ENCODE results near the gene ARPP19.
"Not testable (repeated sequence)": the region's sequence is repeated elsewhere in the genome, so short reads cannot be mapped to it uniquely, and the experiment has no call there.

ARPP19 gene

DNA sequence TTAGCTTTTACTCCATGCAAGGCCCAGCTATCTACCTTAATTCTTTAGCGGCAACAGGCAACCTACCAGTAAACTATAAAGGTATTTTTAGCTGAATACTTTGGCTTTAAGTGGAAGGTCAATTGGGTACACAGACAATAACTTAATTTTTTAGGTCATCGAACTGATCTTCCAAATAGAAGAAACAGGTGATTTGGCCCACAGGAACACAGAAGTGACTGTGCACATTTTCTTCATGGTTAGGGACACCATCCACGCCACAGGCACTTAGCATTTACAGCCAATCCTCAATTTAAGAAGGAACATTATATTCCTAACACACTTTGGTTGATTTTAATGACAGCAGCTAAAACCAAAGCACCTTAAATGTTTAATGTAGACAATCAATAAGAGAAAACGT lies 1.9 kb downstream of the ARPP19 start:
- peaks cover 12% of the 10 kb centered on the region for H3K4me1 ChIP-seq (ENCODE audit: control insufficient read depth, low read depth, low read length)
- H3K9me3 ChIP-seq (ENCODE audit: control insufficient read depth, low read depth, low read length) = no peaks in the 10 kb centered on the region
- no peak overlapping the region for H3K27ac ChIP-seq (ENCODE audit: low read length)
- peak overlapping the region; percentile 95 for H3K9ac ChIP-seq (ENCODE audit: low read length)
- no peaks in the 10 kb centered on the region for H3K36me3 ChIP-seq (ENCODE audit: control insufficient read depth, low read depth, low read length)
- H3K27me3 ChIP-seq (ENCODE audit: control insufficient read depth, insufficient read depth, low read length) = no peaks in the 10 kb centered on the region
- H3K4me3 ChIP-seq (ENCODE audit: low read length) = peak overlapping the region; percentile 86

DNA sequence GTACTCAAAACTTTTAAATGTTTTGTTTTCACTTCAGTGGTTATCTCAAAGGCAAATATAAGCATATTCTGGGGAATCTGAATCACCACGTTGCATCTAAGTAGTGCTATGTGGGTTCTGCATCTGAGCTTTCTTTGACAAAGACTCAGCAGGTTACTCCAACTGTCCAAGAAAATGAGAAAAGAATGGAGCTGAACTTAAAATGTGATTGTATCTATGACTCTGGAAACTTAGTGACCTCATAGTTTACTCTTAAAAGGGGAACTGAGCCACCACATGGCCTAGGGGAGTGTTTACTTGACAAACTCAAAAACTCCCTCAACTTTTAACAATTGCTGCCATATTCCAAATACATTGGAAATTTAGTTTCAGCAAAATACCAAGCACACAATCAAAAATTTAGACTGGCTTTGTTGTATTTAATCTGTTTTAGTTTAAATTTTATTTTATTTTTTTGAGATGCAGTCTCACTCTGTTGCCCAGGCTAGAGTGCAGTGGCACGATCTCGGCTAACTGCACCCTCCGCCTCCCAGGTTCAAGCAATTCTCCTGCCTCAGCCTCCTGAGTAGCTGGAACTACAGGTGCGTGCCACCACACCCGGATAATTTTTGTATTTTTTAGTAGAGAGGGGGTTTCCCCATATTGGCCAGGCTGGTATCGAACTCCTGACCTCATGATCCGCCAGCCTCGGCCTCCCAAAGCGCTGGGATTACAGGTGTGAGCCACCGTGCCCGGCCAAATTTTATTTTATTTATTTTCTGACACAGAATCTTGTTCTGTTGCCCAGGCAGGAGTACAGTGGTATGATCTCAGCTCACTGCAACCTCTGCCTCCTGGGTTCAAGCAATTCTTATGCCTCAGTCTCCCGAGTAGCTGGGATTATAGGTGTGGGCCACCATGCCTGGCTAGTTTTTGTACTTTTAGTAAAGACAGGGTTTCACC lies 3.1 kb downstream of the ARPP19 start:
- H3K27me3 ChIP-seq (ENCODE audit: control insufficient read depth, insufficient read depth, low read length); H3K4me3 ChIP-seq (ENCODE audit: low read length): not testable (repeated sequence)

DNA sequence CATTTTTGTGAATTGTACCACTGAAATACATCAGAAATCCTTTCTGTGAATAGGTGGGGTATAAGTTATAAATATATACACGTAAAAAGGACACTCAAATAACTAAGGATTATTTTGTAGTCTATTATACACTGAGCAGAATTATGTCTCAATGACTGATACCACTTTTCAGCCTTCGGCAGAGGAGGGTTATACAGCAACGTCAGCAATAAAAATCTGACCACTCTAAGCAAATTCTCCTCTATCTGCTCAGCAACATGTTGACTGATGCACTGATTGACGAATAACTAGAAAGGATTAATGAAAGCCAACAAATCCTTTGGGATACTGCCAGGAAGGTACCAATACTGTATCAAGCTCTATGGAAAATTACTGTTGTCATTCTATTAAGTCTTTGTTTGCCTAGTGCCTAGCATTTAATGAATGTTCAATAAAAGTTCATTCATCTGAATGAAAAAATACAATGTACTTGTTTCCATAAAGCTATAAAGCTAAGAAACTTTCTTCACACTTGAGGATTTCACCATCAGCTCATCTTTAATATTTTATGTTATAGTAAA lies 5.2 kb downstream of the ARPP19 start:
- Histone ChIP-seq H3K4me3 (ENCODE audit: low read length) (no peak overlapping the region), H3K9me3 (ENCODE audit: control insufficient read depth, low read depth, low read length) (no peaks in the 10 kb centered on the region), H3K36me3 (ENCODE audit: control insufficient read depth, low read depth, low read length) (peaks cover 10% of the 10 kb centered on the region), H3K27me3 (ENCODE audit: control insufficient read depth, insufficient read depth, low read length) (no peaks in the 10 kb centered on the region), H3K4me1 (ENCODE audit: control insufficient read depth, low read depth, low read length) (peaks cover 12% of the 10 kb centered on the region), H3K9ac (ENCODE audit: low read length) (no peak overlapping the region), H3K27ac (ENCODE audit: low read length) (no peak overlapping the region)

More for the DNA sequence above, 3.1 kb downstream of the ARPP19 start:
- peaks cover 12% of the 10 kb centered on the region for H3K4me1 ChIP-seq (ENCODE audit: control insufficient read depth, low read depth, low read length)
- H3K36me3 ChIP-seq (ENCODE audit: control insufficient read depth, low read depth, low read length); H3K9ac ChIP-seq (ENCODE audit: low read length); H3K9me3 ChIP-seq (ENCODE audit: control insufficient read depth, low read depth, low read length); H3K27ac ChIP-seq (ENCODE audit: low read length): not testable (repeated sequence)

DNA sequence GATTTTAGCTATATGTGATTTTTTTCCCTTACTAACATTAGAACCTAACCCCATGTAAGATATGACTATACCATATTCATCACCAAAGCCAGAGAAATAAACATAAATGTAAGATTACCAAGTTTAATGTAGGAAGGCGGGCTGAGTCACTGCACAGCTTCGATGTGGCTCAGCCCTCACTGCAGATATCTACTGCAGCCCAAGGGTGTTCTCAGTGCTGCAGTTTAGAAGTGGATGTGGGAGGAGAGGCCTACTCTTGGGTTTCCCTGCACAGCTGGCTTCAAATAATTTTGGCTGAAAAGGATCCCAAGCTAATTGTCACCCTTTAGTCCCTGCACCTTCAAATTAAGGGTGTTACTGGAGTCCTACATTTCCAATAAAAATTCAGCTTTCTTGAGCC lies 9.3 kb downstream of the ARPP19 start:
- H3K9ac ChIP-seq (ENCODE audit: low read length) = no peak overlapping the region
- H3K27me3 ChIP-seq (ENCODE audit: control insufficient read depth, insufficient read depth, low read length) = no peaks in the 10 kb centered on the region
- no peak overlapping the region for H3K27ac ChIP-seq (ENCODE audit: low read length)
- H3K4me1 ChIP-seq (ENCODE audit: control insufficient read depth, low read depth, low read length) = no peaks in the 10 kb centered on the region
- peaks cover 37% of the 10 kb centered on the region for H3K36me3 ChIP-seq (ENCODE audit: control insufficient read depth, low read depth, low read length)
- H3K4me3 ChIP-seq (ENCODE audit: low read length) = no peak overlapping the region
- H3K9me3 ChIP-seq (ENCODE audit: control insufficient read depth, low read depth, low read length) = no peaks in the 10 kb centered on the region

DNA sequence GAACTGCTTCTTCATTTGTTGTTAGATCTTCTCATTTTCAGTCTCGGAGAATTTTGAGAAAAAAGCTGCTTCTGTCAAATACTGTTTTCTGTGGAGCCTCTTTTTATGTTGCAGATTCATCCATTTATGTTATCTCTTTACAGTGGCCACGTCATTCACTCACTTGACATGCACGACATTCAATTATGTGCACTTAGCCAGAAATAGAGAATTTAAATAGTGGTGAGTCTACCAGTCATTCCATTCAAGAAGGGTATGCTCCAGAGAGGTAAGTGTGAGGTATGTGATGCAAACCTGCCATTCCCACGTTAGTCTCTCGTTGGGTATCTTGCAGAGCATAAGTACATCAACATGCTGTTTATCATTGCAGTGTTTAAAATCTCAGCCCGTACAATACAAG lies 9.8 kb downstream of the ARPP19 start:
- Histone ChIP-seq H3K27me3 (ENCODE audit: control insufficient read depth, insufficient read depth, low read length) (no peaks in the 10 kb centered on the region), H3K9me3 (ENCODE audit: control insufficient read depth, low read depth, low read length) (no peaks in the 10 kb centered on the region), H3K27ac (ENCODE audit: low read length) (no peak overlapping the region), H3K4me3 (ENCODE audit: low read length) (no peak overlapping the region), H3K9ac (ENCODE audit: low read length) (no peak overlapping the region), H3K36me3 (ENCODE audit: control insufficient read depth, low read depth, low read length) (peaks cover 40% of the 10 kb centered on the region), H3K4me1 (ENCODE audit: control insufficient read depth, low read depth, low read length) (no peaks in the 10 kb centered on the region)

DNA sequence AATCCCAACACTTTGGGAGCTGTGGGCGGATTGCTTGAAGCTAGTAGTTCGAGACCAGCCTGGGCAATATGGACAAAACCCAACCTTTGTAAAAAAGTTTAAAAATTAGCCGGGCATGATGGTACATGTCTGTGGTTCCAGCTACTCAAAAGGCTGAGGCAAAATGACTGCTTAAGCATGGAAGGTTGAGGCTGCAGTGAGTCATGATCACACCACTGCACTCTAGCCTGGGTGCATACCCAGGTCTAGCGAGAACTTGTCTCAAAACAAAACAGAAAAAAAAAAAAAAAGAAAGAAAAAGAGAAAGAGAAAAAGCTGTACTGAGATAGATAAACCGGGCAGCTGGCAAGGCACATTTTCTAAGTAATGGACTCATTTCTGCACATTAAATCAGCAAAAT lies 10.6 kb downstream of the ARPP19 start:
- Histone ChIP-seq H3K4me1 (ENCODE audit: control insufficient read depth, low read depth, low read length) (no peaks in the 10 kb centered on the region), H3K36me3 (ENCODE audit: control insufficient read depth, low read depth, low read length) (peaks cover 43% of the 10 kb centered on the region), H3K27me3 (ENCODE audit: control insufficient read depth, insufficient read depth, low read length) (no peaks in the 10 kb centered on the region), H3K27ac (ENCODE audit: low read length) (no peak overlapping the region), H3K9me3 (ENCODE audit: control insufficient read depth, low read depth, low read length) (no peaks in the 10 kb centered on the region), H3K9ac (ENCODE audit: low read length) (no peak overlapping the region), H3K4me3 (ENCODE audit: low read length) (no peak overlapping the region)

DNA sequence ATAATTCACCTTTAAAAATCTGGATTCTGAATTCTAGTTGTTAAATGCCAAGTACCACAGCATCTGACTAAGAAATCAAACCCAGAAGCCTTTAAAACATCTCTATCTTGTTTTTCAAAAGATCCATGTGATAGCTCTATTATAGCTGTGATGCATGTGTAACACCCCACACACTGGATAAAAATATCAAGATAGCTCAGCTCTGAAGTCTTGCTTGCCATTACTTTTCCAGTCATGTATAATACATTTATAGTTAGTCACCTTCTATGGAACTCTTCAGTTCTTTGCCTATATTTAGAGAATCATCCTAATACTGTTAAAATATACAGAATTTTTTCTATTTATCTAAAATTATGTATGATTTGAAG lies 11.6 kb downstream of the ARPP19 start:
- H3K27me3 ChIP-seq (ENCODE audit: control insufficient read depth, insufficient read depth, low read length) = no peaks in the 10 kb centered on the region
- H3K36me3 ChIP-seq (ENCODE audit: control insufficient read depth, low read depth, low read length) = peaks cover 43% of the 10 kb centered on the region
- H3K4me1 ChIP-seq (ENCODE audit: control insufficient read depth, low read depth, low read length) = no peaks in the 10 kb centered on the region
- no peak overlapping the region for H3K9ac ChIP-seq (ENCODE audit: low read length)
- no peak overlapping the region for H3K4me3 ChIP-seq (ENCODE audit: low read length)
- no peaks in the 10 kb centered on the region for H3K9me3 ChIP-seq (ENCODE audit: control insufficient read depth, low read depth, low read length)
- no peak overlapping the region for H3K27ac ChIP-seq (ENCODE audit: low read length)

DNA sequence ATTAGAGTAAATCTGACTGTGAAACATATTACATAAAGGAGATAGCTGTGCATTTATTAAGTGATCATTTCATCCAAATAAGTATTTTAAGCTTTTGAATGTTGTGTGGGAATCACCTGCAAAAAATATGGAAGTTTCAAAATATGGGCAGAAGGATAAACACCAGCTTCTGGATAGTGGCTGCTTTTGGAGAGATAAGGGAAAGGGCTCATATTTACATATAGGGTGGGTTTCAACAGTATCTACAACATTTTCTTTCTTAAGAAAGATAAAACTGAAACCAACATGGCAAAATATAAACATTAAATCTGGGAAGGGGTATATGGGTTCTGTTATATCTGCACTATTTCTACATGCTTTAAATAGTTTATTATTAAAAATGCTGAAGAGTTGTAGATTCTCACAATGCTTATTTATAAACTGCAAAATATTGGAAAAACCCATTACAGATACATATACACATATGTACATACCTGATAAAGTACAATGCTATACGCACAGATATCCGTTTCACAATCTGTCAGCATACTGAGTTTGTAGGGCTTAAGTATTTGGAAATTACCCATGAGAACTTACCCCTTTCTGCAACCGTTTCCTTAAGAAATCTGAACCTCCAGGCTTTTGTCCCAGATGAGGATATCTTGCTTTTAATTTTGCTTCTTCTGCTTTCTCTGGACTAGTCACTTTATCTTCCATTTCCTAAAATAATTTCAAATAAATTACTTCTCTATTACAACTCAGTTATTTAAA lies 12.1 kb downstream of the ARPP19 start:
- no peaks in the 10 kb centered on the region for H3K9me3 ChIP-seq (ENCODE audit: control insufficient read depth, low read depth, low read length)
- no peak overlapping the region for H3K27ac ChIP-seq (ENCODE audit: low read length)
- no peaks in the 10 kb centered on the region for H3K27me3 ChIP-seq (ENCODE audit: control insufficient read depth, insufficient read depth, low read length)
- no peak overlapping the region for H3K9ac ChIP-seq (ENCODE audit: low read length)
- no peak overlapping the region for H3K4me3 ChIP-seq (ENCODE audit: low read length)
- no peaks in the 10 kb centered on the region for H3K4me1 ChIP-seq (ENCODE audit: control insufficient read depth, low read depth, low read length)
- peaks cover 48% of the 10 kb centered on the region for H3K36me3 ChIP-seq (ENCODE audit: control insufficient read depth, low read depth, low read length)

DNA sequence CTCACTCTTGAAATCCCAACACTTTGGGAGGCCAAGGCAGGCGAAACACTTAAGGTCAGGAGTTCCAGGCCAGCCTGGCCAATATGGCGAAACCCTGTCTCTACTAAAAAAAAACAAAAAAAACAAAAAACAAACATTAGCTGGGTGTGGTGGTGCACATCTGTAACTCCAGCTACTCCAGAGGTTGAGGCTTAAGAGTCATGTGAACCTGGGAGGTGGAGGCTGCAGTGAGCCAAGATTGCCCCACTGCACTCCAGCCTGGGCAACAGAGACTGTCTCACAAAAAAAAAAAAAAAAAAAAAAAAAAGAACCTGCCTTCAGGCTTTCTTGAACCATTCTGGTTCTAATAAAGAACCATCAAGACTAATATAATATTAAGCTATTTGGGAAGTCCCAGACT lies 16.5 kb downstream of the ARPP19 start:
- H3K4me1 ChIP-seq (ENCODE audit: control insufficient read depth, low read depth, low read length) = no peaks in the 10 kb centered on the region
- no peak overlapping the region for H3K27ac ChIP-seq (ENCODE audit: low read length)
- H3K4me3 ChIP-seq (ENCODE audit: low read length) = no peak overlapping the region
- H3K36me3 ChIP-seq (ENCODE audit: control insufficient read depth, low read depth, low read length) = peaks cover 73% of the 10 kb centered on the region
- H3K9me3 ChIP-seq (ENCODE audit: control insufficient read depth, low read depth, low read length) = no peaks in the 10 kb centered on the region
- H3K27me3 ChIP-seq (ENCODE audit: control insufficient read depth, insufficient read depth, low read length) = no peaks in the 10 kb centered on the region
- no peak overlapping the region for H3K9ac ChIP-seq (ENCODE audit: low read length)

DNA sequence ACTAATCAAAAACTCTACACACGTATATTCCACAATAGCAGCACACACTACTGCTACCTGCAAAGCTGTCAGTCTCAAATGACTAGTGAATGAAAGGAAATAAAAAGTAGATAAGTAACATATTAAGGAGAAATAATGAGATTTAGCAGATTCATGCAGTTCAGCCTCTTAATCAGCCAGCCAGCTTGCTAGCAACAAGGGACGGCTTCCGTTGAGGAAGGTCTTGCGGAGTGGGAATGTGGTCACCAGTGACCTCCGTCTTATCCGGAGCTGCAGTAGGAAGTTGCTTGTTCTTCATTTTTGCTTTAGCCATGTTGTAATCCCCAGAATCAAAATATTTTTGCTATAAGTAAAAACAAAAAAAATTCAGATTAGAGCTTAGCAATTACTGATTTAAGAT lies 17.1 kb downstream of the ARPP19 start:
- H3K36me3 ChIP-seq (ENCODE audit: control insufficient read depth, low read depth, low read length) = peaks cover 71% of the 10 kb centered on the region
- no peaks in the 10 kb centered on the region for H3K27me3 ChIP-seq (ENCODE audit: control insufficient read depth, insufficient read depth, low read length)
- no peaks in the 10 kb centered on the region for H3K9me3 ChIP-seq (ENCODE audit: control insufficient read depth, low read depth, low read length)
- H3K27ac ChIP-seq (ENCODE audit: low read length) = no peak overlapping the region
- H3K4me3 ChIP-seq (ENCODE audit: low read length) = no peak overlapping the region
- H3K4me1 ChIP-seq (ENCODE audit: control insufficient read depth, low read depth, low read length) = no peaks in the 10 kb centered on the region
- H3K9ac ChIP-seq (ENCODE audit: low read length) = no peak overlapping the region

DNA sequence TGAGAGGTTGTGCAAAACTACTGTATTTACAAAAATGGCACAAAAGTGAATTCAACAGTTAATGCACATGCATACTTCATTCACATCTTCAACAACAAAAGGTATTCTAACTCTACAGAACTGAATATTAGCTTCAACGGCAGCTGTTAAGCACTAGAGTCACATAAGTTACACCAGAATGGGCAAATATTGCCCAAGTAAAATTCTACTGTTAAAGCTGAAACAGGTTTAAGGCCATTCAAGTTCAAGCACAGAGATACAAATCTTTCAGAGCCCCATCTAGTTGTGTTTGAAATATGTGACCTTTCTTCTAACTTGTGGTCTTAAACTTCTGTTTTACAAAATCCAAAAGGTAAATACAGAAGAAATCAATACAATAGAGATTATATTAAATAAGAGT lies 17.6 kb downstream of the ARPP19 start:
- H3K36me3 ChIP-seq (ENCODE audit: control insufficient read depth, low read depth, low read length) = peaks cover 71% of the 10 kb centered on the region
- H3K9ac ChIP-seq (ENCODE audit: low read length); H3K4me3 ChIP-seq (ENCODE audit: low read length); H3K27me3 ChIP-seq (ENCODE audit: control insufficient read depth, insufficient read depth, low read length); H3K27ac ChIP-seq (ENCODE audit: low read length); H3K4me1 ChIP-seq (ENCODE audit: control insufficient read depth, low read depth, low read length); H3K9me3 ChIP-seq (ENCODE audit: control insufficient read depth, low read depth, low read length): not testable (repeated sequence)

Measured in iPS-18a (cell line).